ENCODE measurements around the gene CD96. TPM values are rescaled to one million over a fixed set of nuclear protein-coding genes. Genes with fewer than 3 reads are reported as not detected.

Gene CD96
- total RNA-seq, 4 donors from 2014 or later: 0.27 to 2.1 (median 0.72) TPM

DNA sequence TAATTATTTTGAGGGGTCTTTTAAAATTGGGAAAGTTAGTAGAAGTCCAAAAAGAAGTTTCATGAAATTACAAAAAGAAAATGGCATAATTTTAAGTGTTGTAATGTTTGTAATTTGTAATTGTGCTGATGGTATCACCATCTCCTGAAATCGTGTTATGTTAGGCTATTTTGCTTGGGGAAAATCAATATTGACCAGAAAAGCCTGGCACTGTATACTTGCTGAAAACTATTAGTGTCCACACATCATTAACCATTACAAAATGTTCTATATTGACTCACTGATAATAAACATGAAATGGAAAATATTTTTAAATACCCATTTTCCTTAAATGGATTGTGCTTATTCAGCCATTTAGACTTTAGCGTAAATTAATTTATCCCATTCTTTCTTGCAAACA lies 93.4 kb downstream of the CD96 start:
- no peak for DNase-seq (ENCODE audit: low spot score in 2 of 2)
- intact Hi-C loops (cut with DNase I; ENCODE audit: low total_unique reads): no loop called here
- no peak overlapping the region for H3K4me3 ChIP-seq (ENCODE audit: low read depth, poor library complexity, severe bottlenecking)
- TF ChIP-seq POLR2A (IDR thresholded peaks at IDR 0.05): no peak
- WGBS, 2 donors: 80 to 82% methylated on average over 2 of the region's 2 CpGs

- intact Hi-C loops (cut with DNase I; ENCODE audit: low total_unique reads): no loop called here
- no peak for DNase-seq (ENCODE audit: low spot score in 2 of 2)
- 32 to 39% methylated on average over 4 of the region's 4 CpGs for WGBS, 2 donors
- TF ChIP-seq CTCF (IDR thresholded peaks at IDR 0.05) (no peak), POLR2A (IDR thresholded peaks at IDR 0.05) (no peak)
- no peak overlapping the region for H3K4me3 ChIP-seq (ENCODE audit: low read depth, poor library complexity, severe bottlenecking)
Observed at GRCh38 chr3:111636366-111636885, 94.4 kb downstream of the CD96 start.

- no peak for TF ChIP-seq CTCF (IDR thresholded peaks at IDR 0.05)
- TF ChIP-seq POLR2A (IDR thresholded peaks at IDR 0.05): no peak
- no peak for DNase-seq (ENCODE audit: low spot score in 2 of 2)
- 76 to 77% methylated on average over 4 of the region's 4 CpGs for WGBS, 2 donors
- no peak overlapping the region for H3K4me3 ChIP-seq (ENCODE audit: low read depth, poor library complexity, severe bottlenecking)
- intact Hi-C loops (cut with DNase I; ENCODE audit: low total_unique reads): no loop called here
Observed at GRCh38 chr3:111639316-111639715, 97.3 kb downstream of the CD96 start.

GRCh38 chr3:111648991-111649579 lies 107.1 kb downstream of the CD96 start:
- no peak for TF ChIP-seq CTCF (IDR thresholded peaks at IDR 0.05)
- no peak for TF ChIP-seq POLR2A (IDR thresholded peaks at IDR 0.05)
- WGBS, 2 donors: 79 to 91% methylated on average over 3 of the region's 3 CpGs
- H3K4me3 ChIP-seq (ENCODE audit: low read depth, poor library complexity, severe bottlenecking): no peak overlapping the region
- intact Hi-C loops (cut with DNase I; ENCODE audit: low total_unique reads): no loop called here
- no peak for DNase-seq (ENCODE audit: low spot score in 2 of 2)

GRCh38 chr3:111650378-111651275 lies 108.6 kb downstream of the CD96 start:
- WGBS, 2 donors: 56 to 60% methylated on average over 4 of the region's 4 CpGs
- intact Hi-C loops (cut with DNase I; ENCODE audit: low total_unique reads): no loop called here

More at GRCh38 chr3:111650378-111651275, 108.6 kb downstream of the CD96 start:
- no peak overlapping the region for H3K4me3 ChIP-seq (ENCODE audit: low read depth, poor library complexity, severe bottlenecking)
- TF ChIP-seq CTCF (IDR thresholded peaks at IDR 0.05) (no peak), POLR2A (IDR thresholded peaks at IDR 0.05) (no peak)
- DNase-seq (ENCODE audit: low spot score in 2 of 2): no peak
